Peyer's patch (tissue), 4 donors: ENCODE data around the gene CELSR2.

Source experiments
- POLR2A ChIP-seq, 2 donors: fragments of 450-650 bp; IDR thresholded peaks; one replicate each; pipeline ENCODE4 v1.5.1; 2017; ENCODE audit warnings: antibody characterized with exemption in 2 of 2, mild to moderate bottlenecking in 2 of 2, moderate library complexity in 2 of 2
- TF ChIP-seq, protein P1 (sequence below), 6 experiments: fragments of 450-650 bp in 4 of 6; fragments of 200-600 bp in 2 of 6; sonication (generic) in 1 of 6; IDR thresholded peaks; one replicate each; pipeline ENCODE4 v1.5.1; 2017 to 2019; ENCODE audit warnings: antibody characterized with exemption in 6 of 6, mild to moderate bottlenecking in 3 of 6, moderate library complexity in 1 of 6

DNA sequence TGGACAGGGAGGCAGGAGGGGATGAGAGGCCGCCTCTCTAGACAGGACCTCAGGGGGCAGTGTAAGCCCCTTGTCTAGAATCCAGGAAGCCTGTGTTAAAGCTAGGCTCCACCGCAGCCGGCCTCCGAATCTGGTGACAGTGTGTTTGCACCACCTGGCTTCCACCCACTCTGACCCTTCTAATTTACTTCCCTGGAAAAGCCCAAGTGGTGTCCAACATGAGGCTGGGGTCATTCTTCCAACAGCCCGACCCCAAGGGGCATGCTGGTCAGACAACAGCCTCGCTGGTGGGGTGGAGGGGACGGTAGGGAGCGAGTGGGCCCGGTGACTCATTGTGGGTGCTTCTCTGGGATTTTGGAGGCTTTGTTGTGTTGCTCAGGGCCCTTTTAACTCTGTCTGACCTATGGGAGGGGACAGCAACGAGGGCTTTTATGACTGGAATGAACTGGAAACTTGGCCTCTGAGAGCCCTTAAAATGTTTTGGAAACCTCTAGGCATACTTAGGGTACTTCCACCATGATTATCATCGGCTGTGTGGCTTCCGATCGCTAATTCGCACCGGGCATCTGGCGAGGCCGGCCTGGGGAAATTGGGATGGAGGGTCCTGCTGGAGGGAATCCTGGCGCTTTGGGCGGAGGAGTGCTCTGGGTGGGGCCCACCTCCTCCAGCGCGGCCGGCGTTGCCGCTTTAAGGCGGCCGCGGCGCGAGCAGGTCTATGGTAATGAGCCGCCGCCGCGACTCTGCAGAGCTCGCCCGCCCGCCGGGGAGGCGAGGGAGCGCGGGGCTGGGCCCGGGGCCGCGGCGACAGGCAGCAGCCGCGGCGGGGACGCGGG lies at the start of gene CELSR2:
- TF ChIP-seq, protein P1, sequence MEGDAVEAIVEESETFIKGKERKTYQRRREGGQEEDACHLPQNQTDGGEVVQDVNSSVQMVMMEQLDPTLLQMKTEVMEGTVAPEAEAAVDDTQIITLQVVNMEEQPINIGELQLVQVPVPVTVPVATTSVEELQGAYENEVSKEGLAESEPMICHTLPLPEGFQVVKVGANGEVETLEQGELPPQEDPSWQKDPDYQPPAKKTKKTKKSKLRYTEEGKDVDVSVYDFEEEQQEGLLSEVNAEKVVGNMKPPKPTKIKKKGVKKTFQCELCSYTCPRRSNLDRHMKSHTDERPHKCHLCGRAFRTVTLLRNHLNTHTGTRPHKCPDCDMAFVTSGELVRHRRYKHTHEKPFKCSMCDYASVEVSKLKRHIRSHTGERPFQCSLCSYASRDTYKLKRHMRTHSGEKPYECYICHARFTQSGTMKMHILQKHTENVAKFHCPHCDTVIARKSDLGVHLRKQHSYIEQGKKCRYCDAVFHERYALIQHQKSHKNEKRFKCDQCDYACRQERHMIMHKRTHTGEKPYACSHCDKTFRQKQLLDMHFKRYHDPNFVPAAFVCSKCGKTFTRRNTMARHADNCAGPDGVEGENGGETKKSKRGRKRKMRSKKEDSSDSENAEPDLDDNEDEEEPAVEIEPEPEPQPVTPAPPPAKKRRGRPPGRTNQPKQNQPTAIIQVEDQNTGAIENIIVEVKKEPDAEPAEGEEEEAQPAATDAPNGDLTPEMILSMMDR (IDR thresholded peaks at IDR 0.05): no peak
- no peak for TF ChIP-seq POLR2A (IDR thresholded peaks at IDR 0.05)
